Nephron progenitor cell (in vitro differentiated cells): Measurements from ENCODE around the gene NAPA.
"Not testable (repeated sequence)": the region's sequence is repeated elsewhere in the genome, so short reads cannot be mapped to it uniquely, and the experiment has no call there.

Source experiments
- DNase-seq: peaks from one replicate; pipeline ENCODE4 v3.0.0; 2021
- H3K27ac Mint-ChIP-seq: 2 replicates; pipeline ENCODE4 v1.8.0; 2021; ENCODE audit warnings: mild to moderate bottlenecking, moderate library complexity, mixed read lengths
- H3K27me3 Mint-ChIP-seq: 2 replicates; pipeline ENCODE4 v1.8.0; 2021; ENCODE audit warnings: mild to moderate bottlenecking, low read depth, mixed read lengths; ENCODE audit not compliant: poor library complexity
- H3K36me3 Mint-ChIP-seq: 2 replicates; pipeline ENCODE4 v1.8.0; 2021; ENCODE audit warnings: low read depth, mixed read lengths
- H3K4me1 Mint-ChIP-seq: 2 replicates; pipeline ENCODE4 v1.8.0; 2021; ENCODE audit warnings: mixed read lengths
- H3K4me3 Mint-ChIP-seq: 2 replicates; pipeline ENCODE4 v1.8.0; 2021; ENCODE audit warnings: mild to moderate bottlenecking, moderate library complexity, mixed read lengths
- H3K9me3 Mint-ChIP-seq: 2 replicates; pipeline ENCODE4 v1.8.0; 2021; ENCODE audit warnings: mild to moderate bottlenecking, moderate library complexity, mixed read lengths
- TF ChIP-seq, protein P1 (sequence below): fragments of 200-600 bp; sonication (generic); IDR thresholded peaks from 2 replicates; pipeline ENCODE4 v1.5.0; 2021; ENCODE audit warnings: antibody characterized with exemption

The NAPA gene

DNA sequence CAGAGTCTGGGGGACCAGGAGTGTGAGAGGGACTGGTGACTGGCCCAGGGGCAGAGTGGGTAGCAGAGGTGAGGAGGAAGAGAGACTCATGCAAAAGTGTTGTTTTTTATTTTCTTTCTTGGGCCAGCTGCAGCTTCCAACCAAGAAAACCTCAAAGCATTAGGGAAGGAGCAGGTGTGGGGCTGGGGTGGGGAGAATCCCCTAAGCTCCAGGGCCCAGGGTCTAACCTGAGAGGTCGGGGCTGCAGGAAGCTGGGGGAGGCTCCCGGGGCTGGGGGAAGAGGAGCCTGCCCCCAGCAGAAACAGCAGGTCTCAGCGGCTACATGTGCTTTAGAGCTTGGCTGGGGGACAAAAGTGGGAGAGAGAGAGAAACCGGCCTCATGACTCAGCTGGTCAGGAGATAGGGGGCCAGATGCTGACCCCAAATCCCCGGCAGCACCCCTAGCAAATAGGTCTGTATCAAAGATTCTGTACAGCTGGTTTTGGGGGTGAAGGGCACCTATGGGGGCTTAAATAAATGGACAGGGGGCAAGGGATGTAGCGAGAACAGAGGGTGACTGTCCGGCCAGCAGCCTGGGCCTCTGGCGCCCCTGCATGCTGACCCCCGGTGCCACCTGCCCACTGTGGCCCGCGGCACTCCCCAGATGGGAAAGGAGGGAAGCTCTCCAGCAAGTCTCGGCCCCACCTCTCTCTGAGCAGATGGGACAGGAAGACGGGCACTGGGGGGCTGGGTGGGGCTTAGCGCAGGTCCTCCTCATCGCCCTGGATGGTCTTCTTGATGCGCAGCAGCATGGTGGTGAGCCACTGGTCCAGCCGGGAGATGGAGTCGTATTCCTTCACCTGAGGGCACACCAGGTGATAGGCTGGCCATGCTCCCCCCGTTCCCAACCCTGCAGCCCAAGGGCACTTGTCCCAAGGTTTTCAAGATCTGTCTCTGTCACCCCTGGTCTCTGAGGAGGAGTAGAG is 27.0 kb downstream of the NAPA start:
- no peaks in the 10 kb centered on the region for H3K9me3 Mint-ChIP-seq
- no peak overlapping the region for H3K4me3 Mint-ChIP-seq
- peaks cover 43% of the 10 kb centered on the region for H3K4me1 Mint-ChIP-seq
- no peak for DNase-seq
- TF ChIP-seq, protein P1, sequence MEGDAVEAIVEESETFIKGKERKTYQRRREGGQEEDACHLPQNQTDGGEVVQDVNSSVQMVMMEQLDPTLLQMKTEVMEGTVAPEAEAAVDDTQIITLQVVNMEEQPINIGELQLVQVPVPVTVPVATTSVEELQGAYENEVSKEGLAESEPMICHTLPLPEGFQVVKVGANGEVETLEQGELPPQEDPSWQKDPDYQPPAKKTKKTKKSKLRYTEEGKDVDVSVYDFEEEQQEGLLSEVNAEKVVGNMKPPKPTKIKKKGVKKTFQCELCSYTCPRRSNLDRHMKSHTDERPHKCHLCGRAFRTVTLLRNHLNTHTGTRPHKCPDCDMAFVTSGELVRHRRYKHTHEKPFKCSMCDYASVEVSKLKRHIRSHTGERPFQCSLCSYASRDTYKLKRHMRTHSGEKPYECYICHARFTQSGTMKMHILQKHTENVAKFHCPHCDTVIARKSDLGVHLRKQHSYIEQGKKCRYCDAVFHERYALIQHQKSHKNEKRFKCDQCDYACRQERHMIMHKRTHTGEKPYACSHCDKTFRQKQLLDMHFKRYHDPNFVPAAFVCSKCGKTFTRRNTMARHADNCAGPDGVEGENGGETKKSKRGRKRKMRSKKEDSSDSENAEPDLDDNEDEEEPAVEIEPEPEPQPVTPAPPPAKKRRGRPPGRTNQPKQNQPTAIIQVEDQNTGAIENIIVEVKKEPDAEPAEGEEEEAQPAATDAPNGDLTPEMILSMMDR = no peak
- peaks cover 10% of the 10 kb centered on the region for H3K36me3 Mint-ChIP-seq
- H3K27ac Mint-ChIP-seq = peak overlapping the region; percentile 79
- H3K27me3 Mint-ChIP-seq = peaks cover 6% of the 10 kb centered on the region

DNA sequence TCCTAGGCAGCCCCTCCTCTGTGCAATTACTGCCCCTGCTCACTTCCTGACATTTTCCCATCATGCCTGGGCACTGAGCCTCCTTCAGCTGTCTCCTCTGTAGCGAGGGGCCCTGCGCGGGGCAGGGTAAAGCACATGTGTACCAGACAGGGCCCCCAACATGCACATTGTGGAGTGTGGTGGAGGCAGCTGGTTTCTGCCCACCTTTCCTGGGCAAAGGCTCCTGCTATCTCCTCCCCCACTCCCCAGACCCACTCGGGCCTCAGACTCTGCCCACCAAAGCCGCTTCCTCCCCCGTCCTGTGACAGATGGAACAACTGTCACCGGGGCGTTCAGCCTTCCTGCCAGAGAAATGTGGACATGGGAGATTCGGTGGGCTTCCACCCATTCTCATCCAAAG is 28.0 kb downstream of the NAPA start:
- Mint-ChIP-seq H3K4me3 (peak overlapping the region; percentile 5), H3K9me3 (peaks cover 2% of the 10 kb centered on the region)

DNA sequence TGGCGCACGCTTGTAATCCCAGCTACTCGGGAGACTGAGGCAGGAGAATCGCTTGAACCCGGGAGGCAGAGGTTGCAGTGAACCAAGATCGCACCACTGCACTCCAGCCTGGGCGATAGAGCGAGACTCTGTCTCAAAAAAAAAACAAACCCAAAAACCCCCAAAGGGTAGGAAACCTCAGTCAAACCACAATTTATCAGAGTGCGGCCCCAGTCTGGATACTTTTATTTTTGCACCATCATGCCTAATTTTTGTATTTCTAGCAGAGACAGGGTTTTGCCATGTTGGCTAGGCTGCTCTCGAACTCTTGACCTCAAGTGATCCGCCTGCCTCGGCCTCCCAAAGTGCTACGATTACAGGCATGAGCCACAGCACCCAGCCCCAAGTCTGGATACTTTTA is 28.6 kb downstream of the NAPA start:
- H3K9me3 Mint-ChIP-seq = not testable (repeated sequence)

More for the DNA sequence above, 28.0 kb downstream of the NAPA start:
- H3K4me1 Mint-ChIP-seq = peaks cover 43% of the 10 kb centered on the region
- peak overlapping the region; percentile 84 for H3K27ac Mint-ChIP-seq
- H3K27me3 Mint-ChIP-seq = peaks cover 15% of the 10 kb centered on the region
- peaks cover 10% of the 10 kb centered on the region for H3K36me3 Mint-ChIP-seq
- TF ChIP-seq, protein P1 = no peak
- DNase-seq = no peak

DNA sequence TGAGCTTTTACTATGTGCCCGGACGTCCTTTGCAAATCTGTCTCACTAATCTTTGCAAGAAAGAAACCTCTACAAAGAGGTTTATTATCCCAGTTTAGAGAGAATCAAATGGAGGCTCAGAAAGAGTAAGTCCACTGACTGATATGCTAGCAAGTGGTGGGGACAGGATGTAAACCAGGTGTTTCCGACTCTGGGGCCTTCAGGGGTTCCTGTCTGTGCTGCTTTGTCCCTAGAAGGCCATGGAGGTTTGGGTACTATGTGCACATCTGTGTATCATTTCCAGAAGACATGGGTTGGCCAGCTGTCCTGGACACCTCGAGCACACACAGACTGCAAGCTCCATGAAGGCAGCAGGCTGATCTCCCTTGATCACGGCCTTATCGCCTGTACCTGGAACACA is 29.7 kb downstream of the NAPA start:
- Mint-ChIP-seq H3K27me3 (peaks cover 32% of the 10 kb centered on the region), H3K4me3 (peak overlapping the region; percentile 91)
- TF ChIP-seq, protein P1 = no peak

More for the DNA sequence above, 28.6 kb downstream of the NAPA start:
- Mint-ChIP-seq H3K27ac (peak overlapping the region; percentile 16), H3K27me3 (peaks cover 22% of the 10 kb centered on the region), H3K4me1 (peaks cover 43% of the 10 kb centered on the region), H3K36me3 (peaks cover 10% of the 10 kb centered on the region)
- H3K4me3 Mint-ChIP-seq, DNase-seq: not testable (repeated sequence)

DNA sequence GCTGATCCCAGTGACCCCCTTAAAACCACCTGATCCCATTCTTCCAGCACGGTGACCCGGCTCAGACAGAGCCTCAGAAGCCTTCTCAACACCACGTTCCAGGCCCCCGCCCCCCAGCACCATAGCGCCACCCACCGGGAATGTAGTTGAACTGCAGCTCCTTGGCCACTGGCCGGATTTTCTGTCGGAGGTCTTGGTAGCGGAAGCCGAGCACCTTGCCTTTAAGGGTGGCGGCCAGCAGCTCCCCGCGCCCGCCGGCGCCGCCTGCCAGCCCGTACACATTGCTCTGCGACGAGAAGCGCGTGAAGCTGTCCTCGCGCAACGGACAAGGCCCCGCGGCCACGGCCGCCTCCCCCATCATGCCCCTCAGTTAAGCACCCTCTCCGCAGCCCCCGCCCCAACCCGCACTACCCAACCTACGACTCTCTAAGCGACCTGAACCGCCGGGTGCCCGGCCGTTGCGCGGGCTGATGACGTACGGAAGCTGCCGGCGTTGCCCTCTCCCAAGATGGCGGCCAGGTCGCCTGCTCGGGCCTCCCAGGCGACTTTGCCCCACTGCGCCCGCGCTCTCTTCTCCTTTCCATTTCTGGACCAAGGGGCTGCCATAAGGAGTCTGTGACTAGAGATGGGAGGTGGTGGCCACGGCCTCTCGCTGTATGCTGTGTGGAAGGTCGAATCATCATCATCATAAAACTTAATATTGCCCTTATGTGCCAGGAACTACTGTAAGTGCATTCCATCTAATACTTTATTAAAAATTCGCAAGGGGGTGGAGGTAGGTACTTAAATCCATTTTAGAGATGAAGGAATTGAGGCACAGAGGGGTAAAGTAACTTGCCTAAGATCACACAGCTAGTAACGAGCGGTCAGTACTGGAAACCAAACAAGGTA is 30.8 kb downstream of the NAPA start, which contains the start of gene KPTN:
KPTN (minus strand) TSS at position 420 of the 891 bp plus-strand sequence; CDS start at position 361, 59 bp downstream.
- TF ChIP-seq, protein P1 = peak; percentile 90
- Mint-ChIP-seq H3K4me3 (peak within 1 kb of the TSS; percentile 91), H3K27ac (peak within 1 kb of the TSS; percentile 99), H3K36me3 (no peaks in the 10 kb centered on the region), H3K4me1 (peaks cover 46% of the 10 kb centered on the region), H3K9me3 (peaks cover 8% of the 10 kb centered on the region), H3K27me3 (peaks cover 44% of the 10 kb centered on the region)
- DNase-seq = peak; percentile 89

More for the DNA sequence above, 29.7 kb downstream of the NAPA start:
- no peak for DNase-seq
- peaks cover 5% of the 10 kb centered on the region for H3K36me3 Mint-ChIP-seq
- H3K4me1 Mint-ChIP-seq = peaks cover 47% of the 10 kb centered on the region
- H3K9me3 Mint-ChIP-seq = peaks cover 8% of the 10 kb centered on the region
- peak overlapping the region; percentile 89 for H3K27ac Mint-ChIP-seq

DNA sequence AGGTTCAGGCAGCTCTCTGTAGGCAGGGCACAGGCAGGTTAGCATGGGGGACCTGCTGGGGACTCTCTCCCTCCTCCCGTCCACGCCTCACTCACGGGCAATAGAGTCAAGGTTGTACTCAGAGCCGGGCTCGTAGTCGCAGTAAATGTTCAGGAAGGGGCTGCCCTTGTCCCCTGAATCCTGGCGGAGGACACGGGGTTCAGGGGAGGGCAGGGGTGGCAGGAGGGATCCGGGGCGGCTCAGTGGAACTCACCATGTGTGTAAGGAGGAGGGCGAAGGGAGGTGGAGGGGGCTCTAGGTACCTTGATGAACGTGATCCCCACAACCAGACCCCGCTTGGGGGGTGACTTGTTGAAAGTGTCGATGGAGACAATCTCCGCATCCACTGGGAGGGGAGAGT is 31.7 kb downstream of the NAPA start:
- peaks cover 8% of the 10 kb centered on the region for H3K9me3 Mint-ChIP-seq
- no peak for DNase-seq
- peaks cover 46% of the 10 kb centered on the region for H3K4me1 Mint-ChIP-seq
- TF ChIP-seq, protein P1 = no peak
- H3K27me3 Mint-ChIP-seq = peaks cover 51% of the 10 kb centered on the region
- H3K27ac Mint-ChIP-seq = no peak overlapping the region
- H3K4me3 Mint-ChIP-seq = peak overlapping the region; percentile 91
- H3K36me3 Mint-ChIP-seq = peaks cover 4% of the 10 kb centered on the region
